HG03060 (cell line): ENCODE measurements around the gene SH3BP2.

Source experiments
- ATAC-seq: cut with Tn5 transposase; IDR thresholded peaks from one replicate; pipeline ENCODE4 v1.9.1; 2021; ENCODE audit warnings: low read depth, moderate number of reproducible peaks; ENCODE audit not compliant: unreplicated experiment

Gene SH3BP2

DNA sequence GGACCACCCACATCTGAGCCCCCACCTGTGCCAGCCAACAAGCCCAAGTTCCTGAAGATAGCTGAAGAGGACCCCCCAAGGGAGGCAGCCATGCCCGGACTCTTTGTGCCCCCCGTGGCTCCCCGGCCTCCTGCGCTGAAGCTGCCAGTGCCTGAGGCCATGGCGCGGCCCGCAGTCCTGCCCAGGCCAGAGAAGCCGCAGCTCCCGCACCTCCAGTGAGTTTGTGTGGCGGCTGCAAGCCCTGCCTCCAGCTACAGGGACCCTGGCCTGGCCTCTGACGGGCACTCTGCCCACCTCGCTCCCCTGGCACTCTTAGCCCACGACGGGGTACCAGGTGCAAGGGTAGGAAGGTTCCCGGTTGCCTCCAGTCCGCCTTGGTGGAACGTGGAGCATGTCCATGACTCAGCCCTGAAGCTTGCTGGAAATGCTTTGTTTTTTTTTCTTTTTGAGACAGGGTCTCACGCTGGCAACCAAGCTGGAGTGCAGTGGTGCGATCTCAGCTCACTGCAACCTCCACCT, 37.1 kb downstream of the SH3BP2 start:
- no peak for ATAC-seq

DNA sequence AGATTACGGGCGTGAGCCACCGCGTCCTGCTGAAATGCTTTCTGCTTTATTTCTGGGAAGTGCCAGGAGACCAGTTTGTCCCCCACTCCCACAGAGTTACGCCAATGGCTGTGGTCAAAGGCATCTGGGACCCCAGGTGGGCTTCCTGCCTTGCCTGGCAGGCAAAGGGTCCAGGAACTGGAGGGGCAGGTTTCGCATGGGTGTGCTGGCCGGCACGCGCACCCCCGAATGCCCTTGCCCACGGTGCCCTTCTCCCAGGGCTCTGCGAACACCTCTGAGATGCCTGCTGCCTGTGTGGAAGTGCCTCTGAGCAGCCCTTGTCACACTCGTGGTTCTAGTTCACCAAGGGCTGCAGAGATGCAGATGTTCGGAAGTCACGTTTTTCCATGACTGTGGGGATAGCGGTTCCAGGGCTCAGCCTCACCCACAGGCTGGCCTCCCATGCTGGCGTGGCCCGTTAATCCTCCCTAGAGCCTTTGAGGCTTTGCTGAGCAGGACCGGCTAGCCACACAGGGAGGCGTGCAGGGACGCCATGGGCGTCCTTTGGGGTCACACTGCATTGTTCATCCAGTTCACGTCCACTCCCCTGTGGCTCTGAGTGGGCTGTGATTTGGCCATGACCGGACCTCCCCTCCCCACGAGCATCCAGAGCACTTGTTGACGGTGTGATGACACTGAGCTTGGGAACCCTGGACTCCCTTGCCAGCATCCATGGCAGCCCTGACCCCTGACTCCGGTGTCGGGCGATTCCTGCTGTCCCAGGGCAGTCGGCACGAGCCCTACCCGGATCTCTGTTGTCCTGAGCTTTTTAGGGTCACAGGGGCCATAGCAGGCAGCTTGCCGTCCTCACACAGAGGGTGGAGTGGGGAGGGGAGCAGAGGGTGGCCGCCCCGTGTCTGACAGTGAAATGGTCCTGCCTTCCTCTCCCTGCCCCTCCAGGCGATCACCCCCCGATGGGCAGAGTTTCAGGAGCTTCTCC, 38.0 kb downstream of the SH3BP2 start:
- no peak for ATAC-seq

DNA sequence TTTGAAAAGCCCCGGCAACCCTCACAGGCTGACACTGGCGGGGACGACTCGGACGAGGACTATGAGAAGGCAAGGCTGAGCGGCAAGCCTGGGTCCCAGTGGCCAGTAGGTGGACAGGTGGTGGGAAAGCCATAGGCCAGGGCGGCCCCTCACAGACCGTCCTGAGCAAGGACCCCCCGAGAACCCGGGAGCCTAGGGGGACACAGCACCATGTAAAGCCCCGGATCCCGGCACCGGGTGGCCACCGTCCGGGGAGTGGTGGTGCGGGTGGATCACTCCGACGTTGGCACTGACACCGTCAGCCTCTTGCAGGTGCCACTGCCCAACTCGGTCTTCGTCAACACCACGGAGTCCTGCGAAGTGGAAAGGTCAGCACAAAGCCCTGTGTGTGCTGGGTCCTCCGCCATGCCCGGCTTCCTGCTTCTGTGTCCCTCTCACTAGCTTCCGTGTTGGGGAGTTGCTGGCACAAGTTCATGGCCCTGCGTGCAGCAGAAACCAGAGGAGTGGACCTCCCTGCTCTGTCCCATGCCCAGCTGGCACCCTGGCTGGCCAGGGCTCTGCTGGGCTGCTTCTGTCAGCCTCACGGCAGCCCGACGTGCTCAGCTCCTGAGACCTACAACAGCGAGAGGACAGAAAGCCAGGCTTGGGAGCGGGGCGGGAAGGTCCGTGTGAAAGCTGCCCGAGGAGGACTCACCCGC, 38.9 kb downstream of the SH3BP2 start:
- no peak for ATAC-seq

DNA sequence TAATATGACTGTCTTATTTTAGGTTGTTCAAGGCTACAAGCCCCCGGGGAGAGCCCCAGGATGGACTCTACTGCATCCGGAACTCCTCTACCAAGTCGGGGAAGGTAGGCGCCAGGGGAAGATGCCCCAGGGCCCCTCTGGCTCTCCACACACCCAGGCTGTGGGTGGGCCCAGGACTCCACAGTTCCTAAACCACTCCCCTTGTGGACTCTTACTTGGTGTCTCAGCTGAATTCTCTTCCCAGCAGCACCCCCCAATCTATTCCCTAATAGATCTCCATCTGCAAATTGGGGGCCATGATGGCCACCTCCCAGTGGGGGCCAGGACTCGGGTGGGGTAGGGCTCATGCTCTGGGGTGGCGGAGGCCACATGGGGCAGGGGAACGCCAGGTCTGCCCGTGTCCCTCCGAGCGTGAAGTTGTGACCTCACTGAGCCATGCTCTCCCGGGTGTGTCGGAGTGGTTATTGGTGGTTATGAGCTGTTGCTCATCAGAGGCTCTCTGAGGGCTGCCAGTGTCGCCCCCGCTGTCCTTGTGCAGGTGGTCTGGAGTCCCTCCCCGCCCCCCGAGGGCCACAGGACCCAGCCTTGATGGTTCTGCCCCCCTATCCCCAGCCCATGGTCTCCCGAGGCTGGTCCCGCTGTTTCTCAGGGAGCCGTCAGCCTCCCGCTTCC, 39.6 kb downstream of the SH3BP2 start:
- peak; percentile 57 for ATAC-seq

DNA sequence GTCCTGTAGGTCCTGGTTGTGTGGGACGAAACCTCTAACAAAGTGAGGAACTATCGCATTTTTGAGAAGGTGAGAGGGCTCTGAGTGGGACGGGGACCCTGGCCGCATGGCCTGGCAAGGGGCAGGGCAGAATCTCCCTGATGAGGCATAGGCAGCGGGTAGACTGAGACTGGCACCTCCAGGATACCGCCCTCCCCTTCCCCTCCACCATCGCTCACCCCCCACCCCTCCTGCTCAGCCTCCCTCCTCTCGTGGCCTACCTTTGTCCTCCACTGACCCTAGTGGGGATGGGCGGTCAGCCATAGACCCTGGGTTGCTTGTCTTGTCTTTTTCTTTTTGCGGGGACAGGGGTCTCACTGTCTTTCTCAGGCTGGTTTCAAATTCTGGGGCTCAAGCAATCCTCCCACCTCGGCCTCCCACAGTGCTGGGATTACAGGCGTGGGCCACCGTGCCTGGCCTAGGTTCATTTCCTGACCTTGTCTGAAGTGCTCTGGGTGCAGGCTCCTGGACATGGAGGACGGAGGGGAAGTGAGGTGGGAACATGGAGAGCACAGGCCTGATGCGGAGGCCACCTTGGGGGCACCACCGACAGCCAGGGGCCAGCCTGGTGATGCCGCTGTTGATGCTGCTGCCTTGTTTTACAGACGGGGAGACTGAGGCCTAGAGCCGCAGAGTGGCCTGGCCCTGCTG, 40.2 kb downstream of the SH3BP2 start:
- ATAC-seq, result no peak

DNA sequence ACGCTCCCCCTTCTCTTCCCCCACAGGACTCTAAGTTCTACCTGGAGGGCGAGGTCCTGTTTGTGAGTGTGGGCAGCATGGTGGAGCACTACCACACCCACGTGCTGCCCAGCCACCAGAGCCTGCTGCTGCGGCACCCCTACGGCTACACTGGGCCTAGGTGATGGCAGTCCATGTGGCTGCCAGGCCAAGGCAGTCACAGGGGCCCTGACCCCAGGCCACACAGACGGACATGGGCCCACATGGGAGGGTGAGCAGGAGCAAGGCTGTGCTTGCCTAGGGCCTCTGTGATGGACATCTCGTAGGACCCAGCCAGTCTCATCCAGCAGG, 40.8 kb downstream of the SH3BP2 start:
- ATAC-seq, result no peak

DNA sequence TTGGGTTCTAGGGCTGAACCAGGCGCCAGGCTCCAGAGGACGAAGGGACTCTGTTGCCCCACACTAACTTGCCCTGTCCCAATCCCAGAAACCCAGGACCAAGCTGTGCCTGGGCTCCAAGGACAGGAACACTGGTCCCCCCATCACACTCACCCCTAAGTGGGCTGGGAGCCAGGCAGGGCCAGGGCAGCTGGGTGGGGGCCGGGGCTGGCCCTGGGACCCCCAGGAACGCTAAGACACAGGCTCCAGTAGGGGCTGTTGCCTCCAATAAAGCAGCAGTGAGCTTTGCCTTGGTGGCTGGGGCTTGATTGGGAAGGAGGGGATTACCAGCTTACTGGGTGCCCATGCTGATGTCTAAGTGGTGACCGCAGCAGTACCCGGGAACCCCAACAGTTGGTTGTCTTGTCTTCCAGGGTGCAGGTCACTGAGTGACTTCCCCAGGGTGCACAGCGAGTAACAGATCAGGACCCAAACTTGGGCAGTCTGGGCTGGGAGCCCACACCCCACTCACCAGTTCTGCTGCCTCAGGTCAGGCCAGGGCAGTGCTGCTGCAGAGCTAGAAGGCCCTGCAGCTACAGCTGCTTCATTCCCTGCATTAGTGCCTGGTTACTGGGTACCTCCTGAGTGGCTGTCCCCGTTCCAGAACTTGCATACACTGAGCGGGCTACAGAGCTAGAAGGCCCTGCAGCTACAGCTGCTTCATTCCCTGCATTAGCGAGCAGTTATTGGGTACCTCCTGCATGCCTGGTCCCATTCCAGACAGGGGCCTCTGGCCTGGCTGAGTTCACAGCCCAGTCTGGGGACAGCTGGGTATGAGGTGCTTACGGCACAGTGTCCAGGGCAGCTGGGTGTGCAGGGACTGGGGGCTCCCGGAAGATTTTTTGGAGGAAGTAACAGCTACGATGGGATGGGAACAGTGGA, 41.4 kb downstream of the SH3BP2 start:
- ATAC-seq, result no peak

DNA sequence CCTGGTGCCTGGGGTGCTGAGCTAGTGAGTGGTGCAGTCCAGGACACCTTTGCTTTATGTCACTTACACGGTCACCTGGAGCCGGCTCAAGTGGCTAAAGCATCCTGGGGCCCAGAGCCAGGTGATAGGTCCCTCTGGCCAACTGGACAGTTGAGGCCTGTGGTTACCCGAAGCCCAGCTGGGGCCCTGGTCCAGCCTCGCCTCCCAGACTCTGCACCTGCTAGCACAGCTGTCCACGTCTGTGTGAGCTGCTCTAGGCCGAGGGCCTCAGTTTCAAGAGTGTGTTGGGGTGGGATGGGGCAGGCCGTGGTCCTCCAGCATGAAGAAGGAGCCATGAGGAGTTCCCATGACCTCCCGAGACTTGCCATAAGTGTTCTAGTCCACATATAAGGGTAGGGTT, 43.1 kb downstream of the SH3BP2 start:
- no peak for ATAC-seq

DNA sequence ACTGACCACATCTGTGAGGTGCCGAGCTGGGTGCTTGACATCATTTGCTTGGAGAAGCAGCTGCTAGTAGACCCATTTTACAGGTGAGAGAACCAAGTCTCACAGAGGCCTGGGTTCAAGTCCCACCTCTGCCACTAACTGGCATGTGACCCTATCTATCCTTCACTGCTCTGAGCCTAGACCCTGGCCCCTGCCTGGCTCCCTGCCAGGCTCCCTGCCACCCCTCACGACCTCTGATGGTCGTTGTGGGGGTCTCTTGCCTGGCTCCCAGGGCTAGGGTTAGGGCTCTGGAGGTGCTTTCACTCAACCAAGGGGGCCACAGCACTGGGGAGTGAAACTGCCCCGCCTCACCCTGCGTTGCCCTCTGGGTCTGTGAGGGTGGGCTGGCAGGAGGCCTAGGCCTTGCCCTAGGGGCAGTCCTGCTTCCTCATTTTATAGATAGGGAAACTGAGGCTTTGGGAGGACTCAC, 43.5 kb downstream of the SH3BP2 start:
- ATAC-seq, result no peak

DNA sequence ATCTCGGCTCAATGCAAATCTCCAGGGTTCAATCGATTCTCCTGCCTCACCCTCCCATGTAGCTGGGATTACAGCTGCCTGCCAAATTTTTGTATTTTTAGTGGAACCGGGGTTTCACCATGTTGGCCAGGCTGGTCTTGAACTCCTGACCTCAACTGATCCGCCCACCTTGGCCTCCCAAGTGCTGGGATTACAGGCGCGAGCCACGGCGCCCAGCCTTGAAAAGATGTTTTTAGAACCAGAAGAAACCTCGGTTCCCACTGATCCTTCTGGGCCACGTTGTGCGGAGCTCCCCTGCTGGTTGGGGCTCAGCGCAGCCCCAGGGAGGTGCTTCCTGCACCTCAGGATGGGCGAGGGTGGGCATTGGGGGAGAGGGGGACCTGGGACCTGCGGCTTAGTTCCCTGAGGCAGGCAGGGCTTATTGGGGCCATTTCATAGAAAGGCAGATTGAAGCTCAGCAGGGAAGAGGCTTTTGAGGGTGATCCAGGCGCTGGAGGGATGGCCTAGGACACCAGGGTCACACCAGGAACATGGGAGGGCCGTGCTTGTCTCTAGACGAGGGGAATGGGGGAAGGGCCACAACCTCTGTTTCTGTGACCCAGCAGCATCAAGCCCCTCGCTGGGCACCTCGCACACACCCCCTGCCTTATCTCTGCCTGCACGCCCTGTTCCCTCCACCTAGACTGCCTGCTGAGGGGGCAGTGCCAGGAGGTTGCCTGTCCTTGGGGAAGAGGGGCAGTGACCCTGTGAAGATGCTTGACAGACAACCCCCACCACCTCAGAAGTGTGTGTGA, 44.4 kb downstream of the SH3BP2 start:
- no peak for ATAC-seq

DNA sequence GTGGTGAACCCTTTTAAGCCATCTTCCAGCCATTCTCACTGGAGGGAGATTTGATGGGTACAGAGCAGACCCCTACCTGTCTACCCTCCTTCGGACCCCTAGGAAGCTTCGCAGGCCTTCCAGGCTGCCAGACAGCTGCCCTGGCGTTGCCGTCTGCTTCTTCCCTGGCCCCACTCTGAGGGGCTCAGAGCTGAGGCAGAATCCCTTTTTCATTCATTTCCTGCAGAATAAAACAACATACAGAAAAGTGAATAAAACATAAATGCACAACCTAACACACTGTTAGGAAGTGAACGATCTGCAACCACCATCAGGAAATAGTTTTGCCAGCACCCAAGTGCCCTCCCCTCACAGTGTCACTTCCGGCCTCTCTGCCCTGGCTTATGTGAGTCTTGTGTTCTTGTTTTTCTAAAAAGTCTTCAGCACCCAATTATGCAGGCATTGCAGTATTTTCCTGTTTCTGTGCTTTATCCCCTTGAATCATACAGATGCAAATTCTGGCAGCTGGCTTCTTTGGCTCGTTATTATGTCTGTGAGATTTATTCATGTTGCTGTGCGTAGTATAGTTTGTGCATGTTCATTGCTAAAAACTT, 45.1 kb downstream of the SH3BP2 start:
- no peak for ATAC-seq

DNA sequence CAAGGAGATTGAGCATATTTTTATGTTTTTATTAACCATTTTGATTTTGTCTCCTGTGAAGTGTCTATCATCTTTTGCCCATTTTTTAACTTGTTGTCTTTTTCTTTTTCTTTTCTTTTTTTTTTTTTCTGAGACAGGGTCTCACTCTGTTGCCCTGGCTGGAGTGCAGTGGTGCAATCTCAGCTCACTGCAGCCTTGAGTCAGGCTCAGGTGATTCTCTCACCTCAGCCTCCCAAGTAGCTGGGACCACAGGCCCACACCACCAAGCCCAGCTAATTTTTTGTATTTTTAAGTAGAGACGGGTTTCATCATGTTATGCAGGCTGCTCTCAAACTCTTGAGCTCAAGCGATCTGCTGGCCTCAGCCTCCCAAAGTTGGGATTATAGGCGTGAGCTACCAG, 46.2 kb downstream of the SH3BP2 start:
- ATAC-seq, result no peak

DNA sequence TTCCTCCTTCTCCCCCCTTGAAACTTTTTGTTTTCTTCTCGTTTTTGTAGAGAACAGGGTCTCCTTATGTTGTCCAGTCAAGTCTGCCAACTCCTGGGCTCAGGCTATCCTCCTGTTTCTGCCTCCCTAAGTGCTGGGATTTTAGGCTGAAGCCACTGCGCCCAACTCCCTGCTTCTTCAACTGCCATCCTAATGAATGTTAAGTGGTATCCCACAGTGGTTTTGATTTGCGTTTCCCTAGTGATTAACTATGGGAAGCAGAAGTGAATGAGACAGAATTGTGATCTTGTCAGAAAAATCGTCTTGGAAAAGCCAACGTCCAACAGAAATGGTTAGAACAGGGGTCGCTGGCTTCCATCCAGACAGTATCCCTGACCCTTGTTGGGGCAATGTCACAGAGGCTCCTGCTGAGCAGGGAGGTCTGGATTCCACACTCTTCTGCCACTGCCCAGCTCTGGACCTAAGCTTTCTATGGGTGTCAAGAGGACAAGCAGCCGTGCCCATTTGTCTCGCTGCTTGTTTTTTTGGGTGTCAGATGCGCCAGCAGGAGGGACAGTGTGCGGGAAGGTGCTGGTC, 49.9 kb downstream of the SH3BP2 start:
- no peak for ATAC-seq

DNA sequence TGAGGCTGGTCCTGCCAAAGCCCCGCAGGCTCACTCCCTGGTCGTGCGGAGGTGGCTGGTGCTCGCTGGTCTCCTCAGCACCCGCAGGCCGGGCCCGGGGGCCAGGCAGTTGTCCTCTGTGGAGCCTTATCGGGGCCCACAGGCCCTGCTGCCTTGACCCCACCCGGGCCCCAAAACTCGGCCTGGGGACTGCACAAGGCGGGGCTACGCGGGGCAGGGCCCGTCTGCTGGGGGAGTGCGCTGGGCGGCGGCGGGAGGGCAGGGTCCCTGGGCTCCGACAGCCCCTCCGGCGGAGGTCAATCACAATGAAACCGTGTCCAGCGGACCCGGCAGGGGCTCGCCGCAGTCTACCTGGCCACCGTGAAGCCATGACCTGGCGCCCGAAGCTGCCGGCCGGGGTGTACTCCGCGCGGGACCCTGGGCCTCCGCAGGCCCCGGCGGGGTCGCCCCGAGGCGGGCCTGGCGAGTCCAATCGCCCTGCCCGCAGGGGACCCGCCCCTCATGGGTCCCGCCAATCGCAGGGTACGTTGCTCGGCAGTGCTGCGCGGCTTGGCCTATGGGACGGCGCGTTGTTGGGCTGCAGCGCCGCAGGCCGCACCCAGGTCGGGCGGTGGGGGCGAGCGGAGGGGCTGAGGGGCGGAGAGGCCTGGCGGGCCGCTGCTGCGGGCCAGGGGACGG, 50.5 kb downstream of the SH3BP2 start, which contains the start of gene ADD1:
Gene ADD1 (plus strand): TSS at position 582 of the 678 bp plus-strand sequence. CDS start 32,072 bp downstream, outside the sequence.
- ATAC-seq, result peak; percentile 52

DNA sequence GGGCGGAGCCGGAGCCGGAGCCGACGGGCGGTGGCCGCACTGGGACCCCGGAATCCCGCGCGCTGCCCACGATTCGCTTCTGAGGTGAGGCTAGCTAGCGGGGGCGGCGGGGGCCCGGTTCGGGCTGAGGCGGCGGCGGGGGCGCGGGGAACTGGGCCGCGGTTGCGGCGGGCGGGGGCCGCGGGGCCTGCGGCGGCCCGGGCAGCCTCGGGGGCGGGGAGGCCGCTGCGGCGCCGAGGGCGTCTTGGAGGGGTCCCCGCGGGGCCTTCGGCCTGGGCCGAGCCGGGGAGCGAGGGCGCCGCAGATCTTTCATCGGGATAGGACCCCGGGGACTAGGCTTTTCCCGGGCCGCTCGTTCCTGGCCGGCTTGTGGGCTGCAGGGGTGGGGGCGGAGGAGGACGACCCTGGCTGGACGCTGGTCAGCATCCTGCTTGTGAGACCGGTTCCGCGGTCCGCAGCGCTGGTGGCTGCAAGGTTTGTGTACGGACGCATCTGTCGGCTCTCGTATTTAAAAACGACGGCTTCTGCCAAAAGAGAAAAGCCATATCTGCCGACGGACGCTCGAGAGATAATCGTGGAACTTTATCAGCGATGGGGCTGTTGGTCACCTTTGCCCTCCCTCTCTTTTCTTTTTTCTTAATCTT, 51.2 kb downstream of the SH3BP2 start:
- ATAC-seq, result no peak

DNA sequence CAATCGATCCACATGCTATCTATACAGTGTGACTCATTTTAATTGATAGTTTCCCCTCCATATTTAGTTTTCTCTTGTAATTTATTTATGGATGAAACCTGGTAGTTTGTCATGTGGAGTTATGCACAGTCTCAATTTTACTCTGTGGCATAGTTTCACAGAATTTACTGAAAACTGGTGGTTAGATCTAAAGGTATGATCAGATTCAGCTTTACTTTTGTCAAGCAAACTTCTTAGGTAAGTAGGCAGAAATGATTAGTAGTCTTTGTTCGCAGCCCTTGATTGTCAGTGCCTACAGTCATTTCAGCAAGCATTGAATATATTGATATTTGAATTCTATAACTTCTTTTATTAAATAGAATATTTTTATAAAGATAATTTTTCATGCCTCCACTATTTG, 53.3 kb downstream of the SH3BP2 start:
- ATAC-seq, result no peak
